WTC11 (cell line): ENCODE measurements around the gene PTPRF. TPM values are rescaled to one million over a fixed set of nuclear protein-coding genes. Genes with fewer than 3 reads are reported as not detected.

ENCODE experiments used
- ATAC-seq: fragments of 200-7000 bp; cut with Tn5 transposase; 2 replicates; pipeline ENCODE4 v1.10.0; 2021; ENCODE audit warnings: mild to moderate bottlenecking, moderate library complexity
- CTCF ChIA-PET: fragments of 300-600 bp; sonication (Branson Sonifier 250); formaldehyde crosslinking; loops from one replicate; lab custom pipeline; 2021; ENCODE audit warnings: antibody characterized with exemption; lab: Charles Lee
- POLR2A ChIA-PET: fragments of 350-600 bp; sonication (Branson Sonifier 250); formaldehyde crosslinking; loops from one replicate; lab custom pipeline; 2021; ENCODE audit warnings: antibody characterized with exemption; lab: Charles Lee
- DNase-seq: peaks from one replicate; pipeline ENCODE4 v3.0.0; 2021; ENCODE audit warnings: low spot score
- H3K27ac Mint-ChIP-seq: 2 replicates; pipeline ENCODE4 v1.8.0; 2021; ENCODE audit warnings: mixed read lengths
- H3K27me3 Mint-ChIP-seq: 2 replicates; pipeline ENCODE4 v1.8.0; 2021; ENCODE audit warnings: low read depth, mild to moderate bottlenecking, moderate library complexity, mixed read lengths
- H3K36me3 Mint-ChIP-seq: 2 replicates; pipeline ENCODE4 v1.8.0; 2021; ENCODE audit warnings: mixed read lengths
- H3K4me1 Mint-ChIP-seq: 2 replicates; pipeline ENCODE4 v1.8.0; 2022; ENCODE audit warnings: mixed read lengths
- H3K4me3 Mint-ChIP-seq: 2 replicates; pipeline ENCODE4 v1.8.0; 2021; ENCODE audit warnings: mild to moderate bottlenecking, moderate library complexity, mixed read lengths
- H3K9me3 Mint-ChIP-seq: 2 replicates; pipeline ENCODE4 v1.8.0; 2021; ENCODE audit warnings: mixed read lengths
- ATF1 ChIP-seq: sonication (generic); formaldehyde crosslinking; IDR thresholded peaks from 2 replicates; pipeline ENCODE4 v1.8.1; 2023; ENCODE audit warnings: mild to moderate bottlenecking, moderate library complexity, missing genetic modification reagents
- ATF3 ChIP-seq: sonication (generic); formaldehyde crosslinking; conservative IDR thresholded peaks from 2 replicates; pipeline ENCODE4 v1.8.1; 2022; ENCODE audit warnings: mild to moderate bottlenecking, missing genetic modification reagents
- FOXP4 ChIP-seq: sonication (generic); formaldehyde crosslinking; IDR thresholded peaks from 2 replicates; pipeline ENCODE4 v1.8.0; 2022; ENCODE audit warnings: mild to moderate bottlenecking, missing genetic modification reagents
- GABPB1 ChIP-seq: sonication (generic); formaldehyde crosslinking; IDR thresholded peaks from 2 replicates; pipeline ENCODE4 v1.8.1; 2023; ENCODE audit warnings: mild to moderate bottlenecking, missing genetic modification reagents
- IRF1 ChIP-seq: sonication (generic); formaldehyde crosslinking; IDR thresholded peaks from 2 replicates; pipeline ENCODE4 v1.8.0; 2023; ENCODE audit warnings: missing genetic modification reagents
- MLX ChIP-seq: sonication (generic); formaldehyde crosslinking; IDR thresholded peaks from 2 replicates; pipeline ENCODE4 v1.8.1; 2023; ENCODE audit warnings: mild to moderate bottlenecking, missing genetic modification reagents, moderate library complexity
- NR2C2 ChIP-seq: sonication (generic); formaldehyde crosslinking; IDR thresholded peaks from 2 replicates; pipeline ENCODE4 v1.8.0; 2022; ENCODE audit warnings: mild to moderate bottlenecking, missing genetic modification reagents
- PRDM15 ChIP-seq: sonication (generic); formaldehyde crosslinking; IDR thresholded peaks from 2 replicates; pipeline ENCODE4 v1.8.0; 2022; ENCODE audit warnings: missing genetic modification reagents
- PREB ChIP-seq: sonication (generic); formaldehyde crosslinking; IDR thresholded peaks from 2 replicates; pipeline ENCODE4 v1.8.1; 2022; ENCODE audit warnings: mild to moderate bottlenecking, missing genetic modification reagents, moderate library complexity, borderline replicate concordance
- ZBTB21 ChIP-seq: sonication (generic); formaldehyde crosslinking; IDR thresholded peaks from 2 replicates; pipeline ENCODE4 v1.8.1; 2023; ENCODE audit warnings: mild to moderate bottlenecking, missing genetic modification reagents, borderline replicate concordance
- ZBTB43 ChIP-seq: sonication (generic); formaldehyde crosslinking; IDR thresholded peaks from 2 replicates; pipeline ENCODE4 v1.8.1; 2023; ENCODE audit warnings: mild to moderate bottlenecking, missing genetic modification reagents
- ZNF423 ChIP-seq: fragments of 250-450 bp; sonication (Bioruptor Pico); IDR thresholded peaks from 2 replicates; pipeline ENCODE4 v2.1.2; 2022; ENCODE audit warnings: mild to moderate bottlenecking, moderate library complexity
- total RNA-seq: library from RNA; stranded (reverse); gene quantifications from 3 replicates; pipeline ENCODE4 v1.2.3, GENCODE V29; 2021

The PTPRF gene
- total RNA-seq, 1 experiment from 2014 or later: 248 TPM

- TF ChIP-seq IRF1 (CRISPR knock-in tag): no peak
- TF ChIP-seq ZNF423 (CRISPR knock-in tag): no peak
- no peak for TF ChIP-seq ZBTB43 (CRISPR knock-in tag)
- TF ChIP-seq NR2C2: no peak
- no peak for TF ChIP-seq GABPB1
- TF ChIP-seq ZBTB21 (CRISPR knock-in tag): no peak
- TF ChIP-seq, all 79 proteins: peak for 0
Observed at GRCh38 chr1:43538969-43539368, 8.3 kb downstream of the PTPRF start (continued).

GRCh38 chr1:43539726-43540434 lies 9.2 kb downstream of the PTPRF start:
- H3K27ac Mint-ChIP-seq: peak overlapping the region; percentile 38; the same call in 1 of the 2 replicates
- no peaks in the 10 kb centered on the region for H3K27me3 Mint-ChIP-seq
- peaks cover 23% of the 10 kb centered on the region for H3K36me3 Mint-ChIP-seq
- TF ChIP-seq ATF1 (CRISPR knock-in tag) (no peak), FOXP4 (CRISPR knock-in tag) (no peak), ZBTB21 (CRISPR knock-in tag) (no peak), MLX (CRISPR knock-in tag) (no peak), IRF1 (CRISPR knock-in tag) (no peak), ATF3 (CRISPR knock-in tag) (no peak), PREB (CRISPR knock-in tag) (no peak), PRDM15 (CRISPR knock-in tag) (no peak)
- ChIA-PET CTCF (interaction anchor here (3.2 kb wide), 1 partner anchor 15 kb away, joined by 12 read pairs; no protein-coding TSS in a partner anchor), POLR2A (no interaction called here)
- no peak overlapping the region for H3K4me3 Mint-ChIP-seq
- H3K4me1 Mint-ChIP-seq: peaks cover 55% of the 10 kb centered on the region
- DNase-seq (no peak), ATAC-seq (no peak)
- no peaks in the 10 kb centered on the region for H3K9me3 Mint-ChIP-seq
